NCI-H774 (cell line): ENCODE results near the gene SRPRA.

ENCODE experiments used
- DNase-seq: peaks from one replicate; lab custom pipeline; 2025; lab: John Stamatoyannopoulos, UW

Gene SRPRA

GRCh38 chr11:126229858-126230540, 38.7 kb downstream of the SRPRA start:
- no peak for DNase-seq

DNA sequence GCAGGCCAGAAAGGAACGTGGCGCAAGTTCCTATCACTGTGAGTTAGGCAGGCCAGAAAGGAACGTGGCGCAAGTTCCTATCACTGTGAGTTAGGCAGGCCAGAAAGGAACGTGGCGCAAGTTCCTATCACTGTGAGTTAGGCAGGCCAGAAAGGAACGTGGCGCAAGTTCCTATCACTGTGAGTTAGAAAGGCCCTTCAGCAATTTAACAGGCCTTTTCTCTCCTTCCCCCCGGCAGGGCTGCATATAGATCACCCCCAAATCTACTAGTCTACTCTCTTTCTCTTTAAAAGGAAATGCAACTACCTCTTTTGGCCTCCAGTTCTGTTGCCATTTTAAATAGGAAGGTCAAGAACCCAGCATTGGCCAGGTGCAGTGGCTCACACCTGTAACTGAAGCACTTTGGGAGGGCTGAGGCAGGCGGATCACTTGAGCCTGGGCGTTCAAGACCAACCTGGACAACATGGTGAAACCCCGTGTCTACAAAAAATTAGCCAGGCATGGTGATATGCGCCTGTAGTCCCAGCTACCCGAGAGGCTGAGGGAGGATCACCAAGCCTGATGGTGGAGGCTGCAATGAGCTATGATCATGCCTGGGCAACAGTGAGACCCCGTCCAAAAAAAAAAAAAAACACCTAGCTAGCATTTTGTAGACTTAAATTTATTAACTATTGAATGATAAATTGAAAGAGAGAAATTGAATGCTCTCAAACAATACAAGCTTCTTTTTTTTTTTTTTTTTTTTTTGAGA, 42.2 kb downstream of the SRPRA start:
- DNase-seq, result no peak

DNA sequence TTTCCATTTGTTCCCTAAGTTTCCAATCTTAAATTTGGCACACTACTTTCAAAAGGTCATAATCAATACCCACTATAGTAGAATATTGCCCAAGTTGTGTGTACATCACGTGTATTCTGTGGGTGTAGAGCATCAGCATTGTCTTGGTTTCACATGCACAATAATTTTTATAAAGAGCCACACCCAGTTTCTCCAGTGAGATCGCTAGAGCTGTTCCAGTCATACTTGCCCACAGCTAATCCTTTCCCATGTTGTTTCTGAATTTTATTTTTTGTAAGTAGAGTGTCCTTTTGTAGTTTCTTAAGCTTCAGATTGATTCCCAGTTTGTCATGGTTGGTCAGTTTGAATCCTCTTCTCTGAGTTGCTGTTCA, 43.4 kb downstream of the SRPRA start:
- no peak for DNase-seq

- DNase-seq, result no peak
These were observed 43.9 kb downstream of the SRPRA start for GRCh38 chr11:126224647-126225294.

GRCh38 chr11:126219547-126219946, 49.1 kb downstream of the SRPRA start:
- DNase-seq, result no peak

DNA sequence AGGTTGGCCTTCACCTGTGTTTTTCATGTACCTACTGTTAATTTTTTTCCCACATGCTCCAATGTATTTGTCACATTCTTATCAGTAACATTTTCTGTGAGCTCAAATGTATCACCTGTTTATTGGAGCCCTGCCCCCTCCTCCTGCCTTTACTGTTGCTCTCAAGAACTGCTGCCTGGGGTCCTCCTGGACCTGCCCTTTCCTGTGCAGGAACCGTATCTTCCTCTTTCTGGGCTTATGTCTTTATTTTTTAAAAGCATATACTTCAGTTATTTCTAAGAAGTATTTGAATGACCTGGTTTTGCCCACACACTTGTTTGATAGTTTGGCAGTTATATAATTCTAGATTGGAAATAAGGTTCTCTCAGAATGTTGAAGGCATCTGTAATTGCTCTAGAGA, 51.2 kb downstream of the SRPRA start:
- no peak for DNase-seq

DNA sequence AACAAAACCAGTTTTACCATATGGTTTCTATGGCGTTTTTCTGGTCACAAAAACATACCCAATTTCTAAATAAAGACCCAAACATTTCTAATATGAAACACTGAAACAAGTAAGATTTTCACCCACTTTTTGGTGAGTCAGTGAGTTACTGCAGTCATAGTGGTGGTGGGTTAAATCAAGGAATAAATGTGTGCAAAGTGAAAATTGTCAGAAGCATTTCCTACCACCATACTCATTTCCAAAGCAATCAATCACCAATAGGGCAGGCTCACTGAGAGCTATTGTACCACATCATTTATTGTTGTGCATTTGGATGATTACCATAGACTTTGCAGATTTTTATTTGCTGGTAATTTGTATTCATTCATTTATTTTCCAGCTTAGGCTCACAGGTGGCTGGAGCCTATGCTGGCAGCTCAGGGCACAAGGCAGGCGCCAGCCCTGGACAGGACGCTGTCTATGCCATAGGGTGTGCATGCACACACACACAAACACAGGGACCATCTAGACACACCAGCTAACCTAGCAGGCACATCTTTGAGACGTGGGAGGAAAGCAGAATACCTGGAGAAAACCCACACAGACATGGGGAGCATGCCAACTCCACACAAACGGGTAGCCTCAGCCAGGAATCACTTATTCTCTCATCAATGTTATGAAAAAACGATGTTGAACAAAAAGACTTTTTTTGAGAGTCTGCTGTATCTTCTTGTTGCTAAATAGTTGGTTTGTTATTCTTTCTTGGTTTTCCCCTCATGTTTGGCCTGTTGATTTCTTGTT, 52.0 kb downstream of the SRPRA start:
- DNase-seq, result no peak

DNA sequence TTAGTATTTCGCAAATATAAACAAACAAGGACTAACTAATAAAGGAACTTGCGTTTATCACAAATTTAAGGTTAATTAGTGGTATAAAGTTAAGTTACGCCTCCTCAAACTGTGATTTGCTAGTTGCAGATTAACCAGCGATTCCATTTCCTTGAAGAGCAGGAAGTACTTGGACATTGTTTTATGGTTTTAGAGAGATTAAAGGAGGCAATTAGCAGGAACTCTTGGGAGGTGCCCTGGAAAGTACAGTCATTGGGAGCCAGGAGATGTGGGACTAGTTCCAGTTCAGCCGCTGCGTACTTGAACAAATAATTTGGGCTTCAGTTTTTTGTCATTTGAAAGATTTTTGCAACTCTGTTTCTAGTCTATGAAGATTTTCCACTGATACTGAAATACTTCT, 53.9 kb downstream of the SRPRA start:
- no peak for DNase-seq

DNA sequence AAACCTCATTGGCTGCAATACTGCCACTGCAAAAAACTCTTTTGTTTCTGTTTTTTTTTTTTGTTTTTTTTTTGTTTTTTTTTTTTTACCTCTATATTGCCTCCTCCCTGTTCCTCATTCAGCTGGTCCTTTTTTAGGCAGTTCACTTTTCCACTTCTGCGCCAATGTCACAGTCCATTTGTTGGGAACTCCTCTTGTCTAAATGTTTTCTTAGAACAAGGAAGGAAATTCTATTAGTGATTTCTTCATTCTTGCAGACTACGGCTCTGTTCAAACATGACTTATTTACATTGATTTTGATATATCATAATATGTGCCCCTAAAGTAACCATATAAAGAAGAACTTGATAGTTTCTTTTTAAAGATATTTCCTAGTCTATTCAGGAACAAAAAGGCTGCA, 54.3 kb downstream of the SRPRA start:
- DNase-seq, result no peak
